GM10266 (cell line): ENCODE results near the gene DNASE2.

Experiments used
- DNase-seq: peaks from one replicate; pipeline ENCODE4 v3.0.0; 2012; ENCODE audit errors: extremely low spot score
- CTCF ChIP-seq: IDR thresholded peaks from 2 replicates; pipeline ENCODE4 v1.5.1; 2012; ENCODE audit warnings: mild to moderate bottlenecking, low read depth; ENCODE audit not compliant: control insufficient read depth, insufficient read depth; ENCODE audit errors: missing control alignments

DNASE2 gene

GRCh38 chr19:12834566-12834943, 46.7 kb downstream of the DNASE2 start, which contains the start of gene RTBDN:
TSS of gene RTBDN (minus strand) at chr19:12834579. CDS start at chr19:12829979, 4,600 bp downstream.
- TF ChIP-seq CTCF: no peak
- DNase-seq: no peak

GRCh38 chr19:12833738-12834565, 47.3 kb downstream of the DNASE2 start:
- TF ChIP-seq CTCF: no peak
- peak; percentile 78 for DNase-seq

GRCh38 chr19:12833418-12833737, 47.9 kb downstream of the DNASE2 start:
- DNase-seq: no peak
- TF ChIP-seq CTCF: no peak

- no peak for DNase-seq
- TF ChIP-seq CTCF: no peak
These were observed 52.8 kb downstream of the DNASE2 start for GRCh38 chr19:12828494-12828893.

- DNase-seq: no peak
- TF ChIP-seq CTCF: peak; percentile 41
These were observed 55.8 kb downstream of the DNASE2 start for GRCh38 chr19:12825254-12826131.
